Measurements from ENCODE around the gene NMS.

NMS gene

DNA sequence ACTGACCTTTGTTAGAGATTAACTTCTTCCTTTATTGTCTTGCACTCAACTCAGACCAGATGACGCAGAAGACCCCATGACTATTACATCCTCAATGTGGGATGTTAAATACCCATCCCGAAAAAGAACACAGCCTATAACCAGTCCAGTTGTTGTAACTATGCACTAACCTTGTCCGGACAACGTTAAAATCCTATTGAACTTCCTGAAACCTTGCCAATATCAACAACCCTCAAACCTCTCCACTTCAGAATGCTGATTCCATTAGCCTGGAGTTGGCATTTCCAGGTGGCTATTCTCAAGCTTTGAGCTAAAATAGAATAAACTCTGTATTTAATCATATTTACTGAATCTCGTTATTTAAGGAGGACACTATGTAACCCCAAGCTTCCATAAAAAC is 13.6 kb downstream of the NMS start:
- no peak for DNase-seq (ENCODE audit: low read depth, low spot score)
- TF ChIP-seq CTCF (IDR thresholded peaks at IDR 0.05; ENCODE audit: low read depth, low read length) = no peak
- in situ Hi-C loops (cut with HindIII; ENCODE audit: low sequenced_read_pairs) = no loop called here

GRCh38 chr2:100484390-100484789 is 14.1 kb downstream of the NMS start:
- in situ Hi-C loops (cut with HindIII; ENCODE audit: low sequenced_read_pairs) = no loop called here
- no peak for DNase-seq (ENCODE audit: low read depth, low spot score)
- H3K4me3 ChIP-seq (ENCODE audit: low read depth, low read length) = no peak overlapping the region
- TF ChIP-seq CTCF (IDR thresholded peaks at IDR 0.05; ENCODE audit: low read depth, low read length) = no peak

More for the DNA sequence above, 13.6 kb downstream of the NMS start:
- no peak overlapping the region for H3K4me3 ChIP-seq (ENCODE audit: low read depth, low read length)

DNA sequence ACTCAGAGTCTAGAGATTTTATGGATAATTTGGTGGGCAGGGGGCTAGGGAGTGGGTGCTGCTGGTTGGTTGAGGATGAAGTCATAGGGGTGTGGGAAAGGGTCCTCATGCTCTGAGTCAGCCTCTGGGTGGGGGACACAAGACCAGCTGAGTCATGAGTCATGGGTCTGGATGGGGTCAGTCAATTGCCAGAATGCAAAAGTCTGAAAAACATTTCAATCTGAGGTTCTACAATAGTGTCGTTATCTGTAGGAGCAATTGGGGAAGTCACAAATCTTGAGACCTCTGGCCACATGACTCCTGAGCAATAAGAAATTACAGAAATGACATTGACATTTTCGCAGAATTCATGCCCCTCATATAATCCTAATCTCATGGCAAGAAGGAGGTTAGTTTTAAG is 15.1 kb downstream of the NMS start:
- TF ChIP-seq CTCF (IDR thresholded peaks at IDR 0.05; ENCODE audit: low read depth, low read length) = no peak
- in situ Hi-C loops (cut with HindIII; ENCODE audit: low sequenced_read_pairs) = no loop called here
- no peak for DNase-seq (ENCODE audit: low read depth, low spot score)
- no peak overlapping the region for H3K4me3 ChIP-seq (ENCODE audit: low read depth, low read length)

DNA sequence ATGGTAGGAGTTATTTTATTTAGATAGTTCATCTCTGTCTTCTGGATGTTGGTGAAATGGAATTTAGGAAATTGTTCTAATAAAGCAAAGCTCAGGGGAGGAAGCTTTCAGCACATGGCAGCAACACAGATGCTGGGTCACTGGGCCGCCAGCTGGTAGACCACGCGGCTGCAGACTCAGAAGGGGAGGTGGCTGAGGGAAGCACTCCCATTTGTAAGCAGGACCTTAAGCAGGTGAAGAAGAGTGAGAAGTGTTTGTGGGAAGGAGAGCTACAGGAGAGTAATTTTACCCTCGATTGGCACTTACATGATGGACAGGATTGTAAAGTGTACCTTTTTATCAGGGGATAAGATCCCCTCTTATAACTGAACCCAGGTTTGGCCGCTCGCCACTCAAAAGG is 24.4 kb downstream of the NMS start:
- no peak for DNase-seq (ENCODE audit: low read depth, low spot score)
- no peak for TF ChIP-seq CTCF (IDR thresholded peaks at IDR 0.05; ENCODE audit: low read depth, low read length)
- in situ Hi-C loops (cut with HindIII; ENCODE audit: low sequenced_read_pairs) = no loop called here
- no peak overlapping the region for H3K4me3 ChIP-seq (ENCODE audit: low read depth, low read length)

GRCh38 chr2:100502782-100503181 is 32.5 kb downstream of the NMS start:
- in situ Hi-C loops (cut with HindIII; ENCODE audit: low sequenced_read_pairs) = no loop called here
- no peak for TF ChIP-seq CTCF (IDR thresholded peaks at IDR 0.05; ENCODE audit: low read depth, low read length)
- DNase-seq (ENCODE audit: low read depth, low spot score) = no peak
- H3K4me3 ChIP-seq (ENCODE audit: low read depth, low read length) = no peak overlapping the region

DNA sequence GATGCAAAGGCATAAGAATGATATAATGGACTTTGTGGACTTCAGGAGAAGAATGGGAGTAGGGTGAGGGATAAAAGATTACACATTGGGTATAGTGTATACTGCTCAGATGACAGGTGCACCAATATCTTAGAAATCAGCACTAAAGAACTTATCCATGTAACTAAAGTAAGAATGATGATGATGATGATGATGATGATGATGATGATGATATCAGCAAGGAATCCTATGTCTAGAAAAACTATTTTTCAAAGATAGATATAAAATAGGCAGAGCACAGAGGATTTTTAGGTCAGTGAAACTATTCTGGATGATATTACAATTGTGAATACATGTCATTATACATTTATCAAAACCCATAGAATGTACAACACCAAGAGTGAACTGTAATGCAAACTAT is 34.3 kb downstream of the NMS start:
- no peak for TF ChIP-seq CTCF (IDR thresholded peaks at IDR 0.05; ENCODE audit: low read depth, low read length)
- in situ Hi-C loops (cut with HindIII; ENCODE audit: low sequenced_read_pairs) = no loop called here
- H3K4me3 ChIP-seq (ENCODE audit: low read depth, low read length) = no peak overlapping the region
- no peak for DNase-seq (ENCODE audit: low read depth, low spot score)

GRCh38 chr2:100509066-100509465 is 38.8 kb downstream of the NMS start:
- in situ Hi-C loops (cut with HindIII; ENCODE audit: low sequenced_read_pairs) = no loop called here
- H3K4me3 ChIP-seq (ENCODE audit: low read depth, low read length) = no peak overlapping the region
- no peak for DNase-seq (ENCODE audit: low read depth, low spot score)
- TF ChIP-seq CTCF (IDR thresholded peaks at IDR 0.05; ENCODE audit: low read depth, low read length) = no peak

All from astrocyte of the spinal cord (primary cell).